BLaER1 (cell line): ENCODE data around the gene WBP1.
"Not testable (repeated sequence)": the region's sequence is repeated elsewhere in the genome, so short reads cannot be mapped to it uniquely, and the experiment has no call there.

Experiments
- H3K27ac ChIP-seq: shearing (Covaris generic); formaldehyde crosslinking; 2 replicates; pipeline ENCODE4 v1.8.1; 2022
- H3K27me3 ChIP-seq: shearing (Covaris generic); formaldehyde crosslinking; 2 replicates; pipeline ENCODE4 v1.8.1; 2022
- H3K36me3 ChIP-seq: shearing (Covaris generic); formaldehyde crosslinking; 2 replicates; pipeline ENCODE4 v1.8.1; 2022
- H3K4me1 ChIP-seq: shearing (Covaris generic); formaldehyde crosslinking; 2 replicates; pipeline ENCODE4 v1.8.1; 2022
- H3K4me2 ChIP-seq: shearing (Covaris generic); formaldehyde crosslinking; 2 replicates; pipeline ENCODE4 v1.8.1; 2022
- H3K4me3 ChIP-seq: shearing (Covaris generic); formaldehyde crosslinking; 2 replicates; pipeline ENCODE4 v1.8.1; 2022
- H3K9ac ChIP-seq: shearing (Covaris generic); formaldehyde crosslinking; 2 replicates; pipeline ENCODE4 v1.8.1; 2022
- H3K9me3 ChIP-seq: shearing (Covaris generic); formaldehyde crosslinking; 2 replicates; pipeline ENCODE4 v1.8.1; 2022
- H4K20me1 ChIP-seq: shearing (Covaris generic); formaldehyde crosslinking; 2 replicates; pipeline ENCODE4 v1.8.1; 2022
- Cebpa-rat ChIP-seq: shearing (Covaris generic); IDR thresholded peaks from 2 replicates; pipeline ENCODE4 v1.8.1; 2022

Gene WBP1

GRCh38 chr2:74462054-74462785 lies 4.0 kb downstream of the WBP1 start:
- Histone ChIP-seq H3K27ac (no peak overlapping the region), H3K4me1 (peaks cover 32% of the 10 kb centered on the region), H3K27me3 (no peaks in the 10 kb centered on the region), H3K4me2 (no peak overlapping the region), H3K9me3 (no peaks in the 10 kb centered on the region), H3K36me3 (peaks cover 32% of the 10 kb centered on the region), H3K9ac (no peak overlapping the region), H3K4me3 (no peak overlapping the region), H4K20me1 (peaks cover 36% of the 10 kb centered on the region; the same call in 1 of the 2 replicates)
- no peak for TF ChIP-seq Cebpa-rat

GRCh38 chr2:74462786-74463105 lies 4.5 kb downstream of the WBP1 start:
- Histone ChIP-seq H3K4me3 (no peak overlapping the region), H4K20me1 (peaks cover 36% of the 10 kb centered on the region; the same call in 1 of the 2 replicates), H3K9me3 (no peaks in the 10 kb centered on the region), H3K27ac (no peak overlapping the region), H3K9ac (no peak overlapping the region), H3K27me3 (no peaks in the 10 kb centered on the region), H3K4me1 (peaks cover 32% of the 10 kb centered on the region), H3K36me3 (peaks cover 32% of the 10 kb centered on the region), H3K4me2 (no peak overlapping the region)
- no peak for TF ChIP-seq Cebpa-rat

- no peaks in the 10 kb centered on the region for H3K27me3 ChIP-seq
- H3K9me3 ChIP-seq: no peaks in the 10 kb centered on the region
- peak overlapping the region; percentile 94 for H3K9ac ChIP-seq
- peak overlapping the region; percentile 86 for H3K27ac ChIP-seq
- TF ChIP-seq Cebpa-rat: no peak
- peaks cover 32% of the 10 kb centered on the region for H3K36me3 ChIP-seq
- peaks cover 25% of the 10 kb centered on the region for H3K4me1 ChIP-seq
- peak overlapping the region; percentile 96 for H3K4me2 ChIP-seq
- peak overlapping the region; percentile 83 for H3K4me3 ChIP-seq
- H4K20me1 ChIP-seq: peaks cover 36% of the 10 kb centered on the region; the same call in 1 of the 2 replicates
These were observed 6.2 kb downstream of the WBP1 start for GRCh38 chr2:74464406-74464805.

GRCh38 chr2:74470742-74471141 lies 12.5 kb downstream of the WBP1 start:
- H3K27ac ChIP-seq: not testable (repeated sequence)
- H3K4me2 ChIP-seq: peak overlapping the region; percentile 92

GRCh38 chr2:74471332-74472065 lies 13.3 kb downstream of the WBP1 start:
- TF ChIP-seq Cebpa-rat: no peak
- peak overlapping the region; percentile 77 for H3K4me3 ChIP-seq
- peaks cover 28% of the 10 kb centered on the region for H3K4me1 ChIP-seq
- no peaks in the 10 kb centered on the region for H3K9me3 ChIP-seq
- H4K20me1 ChIP-seq: no peaks in the 10 kb centered on the region
- H3K36me3 ChIP-seq: peaks cover 36% of the 10 kb centered on the region
- peak overlapping the region; percentile 83 for H3K27ac ChIP-seq
- no peaks in the 10 kb centered on the region for H3K27me3 ChIP-seq
- peak overlapping the region; percentile 92 for H3K4me2 ChIP-seq
- peak overlapping the region; percentile 84 for H3K9ac ChIP-seq

More at GRCh38 chr2:74470742-74471141, 12.5 kb downstream of the WBP1 start:
- Histone ChIP-seq H3K36me3 (peaks cover 29% of the 10 kb centered on the region), H3K4me1 (peaks cover 32% of the 10 kb centered on the region)
- not testable (repeated sequence) for H3K9ac ChIP-seq, H4K20me1 ChIP-seq, H3K4me3 ChIP-seq, H3K27me3 ChIP-seq, H3K9me3 ChIP-seq

GRCh38 chr2:74472086-74472944 lies 14.1 kb downstream of the WBP1 start, which contains the start of gene MRPL53:
MRPL53 (minus strand) TSS chr2:74472680; CDS start chr2:74472660, 20 bp downstream.
- H3K27me3 ChIP-seq: no peaks in the 10 kb centered on the region
- H3K4me1 ChIP-seq: peaks cover 28% of the 10 kb centered on the region
- H3K9me3 ChIP-seq: no peaks in the 10 kb centered on the region
- peak within 1 kb of the TSS; percentile 84 for H3K9ac ChIP-seq
- peak within 1 kb of the TSS; percentile 77 for H3K4me3 ChIP-seq
- H3K36me3 ChIP-seq: peaks cover 45% of the 10 kb centered on the region
- H4K20me1 ChIP-seq: no peaks in the 10 kb centered on the region
- peak within 1 kb of the TSS; percentile 92 for H3K4me2 ChIP-seq
- TF ChIP-seq Cebpa-rat: no peak
- H3K27ac ChIP-seq: peak within 1 kb of the TSS; percentile 83

GRCh38 chr2:74472945-74473258 lies 14.7 kb downstream of the WBP1 start:
- Histone ChIP-seq H3K4me1 (peaks cover 28% of the 10 kb centered on the region), H4K20me1 (no peaks in the 10 kb centered on the region), H3K9me3 (no peaks in the 10 kb centered on the region), H3K4me3 (peak overlapping the region; percentile 77), H3K4me2 (peak overlapping the region; percentile 92), H3K9ac (peak overlapping the region; percentile 84; the same call in 1 of the 2 replicates), H3K27me3 (no peaks in the 10 kb centered on the region), H3K27ac (peak overlapping the region; percentile 83), H3K36me3 (peaks cover 49% of the 10 kb centered on the region)
- TF ChIP-seq Cebpa-rat: no peak

GRCh38 chr2:74474481-74474880 lies 16.2 kb downstream of the WBP1 start:
- no peak for TF ChIP-seq Cebpa-rat
- Histone ChIP-seq H3K4me3 (no peak overlapping the region), H3K4me1 (peaks cover 28% of the 10 kb centered on the region), H3K36me3 (peaks cover 58% of the 10 kb centered on the region), H3K9ac (no peak overlapping the region), H3K9me3 (no peaks in the 10 kb centered on the region), H3K4me2 (no peak overlapping the region), H3K27me3 (no peaks in the 10 kb centered on the region), H4K20me1 (no peaks in the 10 kb centered on the region), H3K27ac (no peak overlapping the region)

GRCh38 chr2:74474899-74475298 lies 16.7 kb downstream of the WBP1 start:
- Histone ChIP-seq H4K20me1 (no peaks in the 10 kb centered on the region), H3K4me3 (no peak overlapping the region), H3K9ac (no peak overlapping the region), H3K27me3 (no peaks in the 10 kb centered on the region), H3K36me3 (peaks cover 62% of the 10 kb centered on the region), H3K4me1 (peaks cover 32% of the 10 kb centered on the region), H3K9me3 (no peaks in the 10 kb centered on the region), H3K27ac (no peak overlapping the region), H3K4me2 (no peak overlapping the region)
- no peak for TF ChIP-seq Cebpa-rat
